KOPT-K1 (cell line): ENCODE measurements around the gene UBR3.
"Not testable (repeated sequence)": the region's sequence is repeated elsewhere in the genome, so short reads cannot be mapped to it uniquely, and the experiment has no call there.

Experiments used
- H3K27ac ChIP-seq: fragments of 200-600 bp; sonication (generic); 2 replicates; pipeline ENCODE4 v1.5.1; 2016; ENCODE audit warnings: antibody characterized with exemption, mild to moderate bottlenecking, low read depth, low read length; ENCODE audit not compliant: poor library complexity, severe bottlenecking
- H3K36me3 ChIP-seq: fragments of 200-600 bp; sonication (generic); 2 replicates; pipeline ENCODE4 v1.5.1; 2017; ENCODE audit warnings: antibody characterized with exemption, mild to moderate bottlenecking, low read length, moderate library complexity; ENCODE audit not compliant: insufficient read depth
- H3K9me3 ChIP-seq: fragments of 200-600 bp; sonication (generic); 2 replicates; pipeline ENCODE4 v1.5.1; 2017; ENCODE audit warnings: antibody characterized with exemption, low read length, mild to moderate bottlenecking; ENCODE audit not compliant: insufficient read depth, poor library complexity, severe bottlenecking

The UBR3 gene

GRCh38 chr2:169845016-169845415 lies 17.8 kb downstream of the UBR3 start:
- Histone ChIP-seq H3K27ac (no peak overlapping the region), H3K36me3 (peaks cover 4% of the 10 kb centered on the region; the same call in 1 of the 2 replicates), H3K9me3 (peaks cover 7% of the 10 kb centered on the region)

- not testable (repeated sequence) for H3K27ac ChIP-seq, H3K36me3 ChIP-seq, H3K9me3 ChIP-seq
Observed at GRCh38 chr2:169848959-169849693, 21.9 kb downstream of the UBR3 start.

- H3K27ac ChIP-seq = no peak overlapping the region
- H3K9me3 ChIP-seq = peaks cover 10% of the 10 kb centered on the region
- no peaks in the 10 kb centered on the region for H3K36me3 ChIP-seq
Observed at GRCh38 chr2:169849710-169850109, 22.5 kb downstream of the UBR3 start.

- peaks cover 10% of the 10 kb centered on the region for H3K9me3 ChIP-seq
- H3K27ac ChIP-seq = no peak overlapping the region
- no peaks in the 10 kb centered on the region for H3K36me3 ChIP-seq
Observed at GRCh38 chr2:169853041-169853668, 25.9 kb downstream of the UBR3 start.

- not testable (repeated sequence) for H3K9me3 ChIP-seq, H3K36me3 ChIP-seq, H3K27ac ChIP-seq
Observed at GRCh38 chr2:169855281-169856258, 28.3 kb downstream of the UBR3 start.

- Histone ChIP-seq H3K27ac (no peak overlapping the region), H3K36me3 (no peaks in the 10 kb centered on the region), H3K9me3 (no peaks in the 10 kb centered on the region)
Observed at GRCh38 chr2:169859423-169859822, 32.2 kb downstream of the UBR3 start.

GRCh38 chr2:169860149-169860548 lies 32.9 kb downstream of the UBR3 start:
- Histone ChIP-seq H3K36me3 (no peaks in the 10 kb centered on the region), H3K9me3 (no peaks in the 10 kb centered on the region), H3K27ac (no peak overlapping the region)

- H3K9me3 ChIP-seq = no peaks in the 10 kb centered on the region
- H3K27ac ChIP-seq = no peak overlapping the region
Observed at GRCh38 chr2:169862816-169863215, 35.6 kb downstream of the UBR3 start.

GRCh38 chr2:169865492-169865891 lies 38.2 kb downstream of the UBR3 start:
- no peaks in the 10 kb centered on the region for H3K9me3 ChIP-seq
- H3K36me3 ChIP-seq = no peaks in the 10 kb centered on the region
- no peak overlapping the region for H3K27ac ChIP-seq

More at GRCh38 chr2:169862816-169863215, 35.6 kb downstream of the UBR3 start:
- H3K36me3 ChIP-seq = no peaks in the 10 kb centered on the region

- not testable (repeated sequence) for H3K9me3 ChIP-seq, H3K36me3 ChIP-seq, H3K27ac ChIP-seq
Observed at GRCh38 chr2:169866230-169866629, 39.0 kb downstream of the UBR3 start.

GRCh38 chr2:169867579-169867978 lies 40.3 kb downstream of the UBR3 start:
- Histone ChIP-seq H3K27ac (no peak overlapping the region), H3K9me3 (no peaks in the 10 kb centered on the region), H3K36me3 (no peaks in the 10 kb centered on the region)

- no peak overlapping the region for H3K27ac ChIP-seq
- H3K9me3 ChIP-seq = no peaks in the 10 kb centered on the region
- no peaks in the 10 kb centered on the region for H3K36me3 ChIP-seq
Observed at GRCh38 chr2:169868951-169869350, 41.7 kb downstream of the UBR3 start.

GRCh38 chr2:169871369-169871768 lies 44.1 kb downstream of the UBR3 start:
- not testable (repeated sequence) for H3K27ac ChIP-seq, H3K36me3 ChIP-seq

GRCh38 chr2:169871994-169872393 lies 44.7 kb downstream of the UBR3 start:
- peaks cover 10% of the 10 kb centered on the region; the same call in 1 of the 2 replicates for H3K36me3 ChIP-seq
- H3K27ac ChIP-seq = no peak overlapping the region
- no peaks in the 10 kb centered on the region for H3K9me3 ChIP-seq

More at GRCh38 chr2:169871369-169871768, 44.1 kb downstream of the UBR3 start:
- not testable (repeated sequence) for H3K9me3 ChIP-seq

GRCh38 chr2:169877398-169877797 lies 50.1 kb downstream of the UBR3 start:
- Histone ChIP-seq H3K36me3 (peaks cover 10% of the 10 kb centered on the region; the same call in 1 of the 2 replicates), H3K9me3 (no peaks in the 10 kb centered on the region), H3K27ac (no peak overlapping the region)
